GM23338 (cell line): ENCODE data around the gene ADAM10.

ENCODE experiments used
- CTCF ChIP-seq, 2 experiments: fragments of 200-600 bp in 1 of 2; sonication (generic) in 1 of 2; conservative IDR thresholded peaks; 2 replicates each; pipeline versions ENCODE4 v1.5.1 to v1.6.1; 2016 to 2017; ENCODE audit warnings: antibody characterized with exemption in 2 of 2, low read depth in 2 of 2, mild to moderate bottlenecking in 2 of 2, moderate library complexity in 1 of 2
- POLR2AphosphoS5 ChIP-seq: IDR thresholded peaks from 2 replicates; pipeline ENCODE4 v1.6.1; 2016; ENCODE audit warnings: antibody characterized with exemption, low read depth

GRCh38 chr15:58639002-58639756, 110.3 kb downstream of the ADAM10 start:
- TF ChIP-seq POLR2AphosphoS5, result no peak
- TF ChIP-seq CTCF (conservative IDR thresholded peaks at IDR 0.05; ENCODE audit: low read depth in 2 of 2), result no peak
